Gastroesophageal sphincter (tissue), 3 donors: ENCODE results near the gene MSMP.

Experiments
- POLR2AphosphoS5 ChIP-seq: sonication (generic); formaldehyde crosslinking; IDR thresholded peaks from one replicate; pipeline ENCODE4 v1.6.1; 2017; ENCODE audit warnings: antibody characterized with exemption
- TF ChIP-seq, protein P1 (sequence below), 4 experiments: fragments of 200-600 bp in 2 of 4; fragments of 450-650 bp in 2 of 4; sonication (generic) in 1 of 4; IDR thresholded peaks; one replicate each; pipeline ENCODE4 v1.5.1; 2017 to 2019; ENCODE audit warnings: antibody characterized with exemption in 4 of 4, mild to moderate bottlenecking in 2 of 4, moderate library complexity in 2 of 4

GRCh38 chr9:35797311-35798109 is 43.4 kb upstream of the MSMP start:
- TF ChIP-seq, protein P1, sequence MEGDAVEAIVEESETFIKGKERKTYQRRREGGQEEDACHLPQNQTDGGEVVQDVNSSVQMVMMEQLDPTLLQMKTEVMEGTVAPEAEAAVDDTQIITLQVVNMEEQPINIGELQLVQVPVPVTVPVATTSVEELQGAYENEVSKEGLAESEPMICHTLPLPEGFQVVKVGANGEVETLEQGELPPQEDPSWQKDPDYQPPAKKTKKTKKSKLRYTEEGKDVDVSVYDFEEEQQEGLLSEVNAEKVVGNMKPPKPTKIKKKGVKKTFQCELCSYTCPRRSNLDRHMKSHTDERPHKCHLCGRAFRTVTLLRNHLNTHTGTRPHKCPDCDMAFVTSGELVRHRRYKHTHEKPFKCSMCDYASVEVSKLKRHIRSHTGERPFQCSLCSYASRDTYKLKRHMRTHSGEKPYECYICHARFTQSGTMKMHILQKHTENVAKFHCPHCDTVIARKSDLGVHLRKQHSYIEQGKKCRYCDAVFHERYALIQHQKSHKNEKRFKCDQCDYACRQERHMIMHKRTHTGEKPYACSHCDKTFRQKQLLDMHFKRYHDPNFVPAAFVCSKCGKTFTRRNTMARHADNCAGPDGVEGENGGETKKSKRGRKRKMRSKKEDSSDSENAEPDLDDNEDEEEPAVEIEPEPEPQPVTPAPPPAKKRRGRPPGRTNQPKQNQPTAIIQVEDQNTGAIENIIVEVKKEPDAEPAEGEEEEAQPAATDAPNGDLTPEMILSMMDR (IDR thresholded peaks at IDR 0.05), result no peak
- no peak for TF ChIP-seq POLR2AphosphoS5
